B cell (primary cell): ENCODE results near the gene LCE6A. TPM values are rescaled to one million over a fixed set of nuclear protein-coding genes. Genes with fewer than 3 reads are reported as not detected.

Experiments used
- ATAC-seq: fragments of 200-7000 bp; cut with Tn5 transposase; one replicate; pipeline ENCODE4 v1.10.0; 2021; ENCODE audit warnings: low read depth, mild to moderate bottlenecking, moderate number of reproducible peaks, moderate library complexity
- CTCF ChIA-PET: fragments of 350-600 bp; sonication (Branson Sonifier 250); formaldehyde crosslinking; loops from one replicate; lab custom pipeline; 2021; ENCODE audit warnings: antibody characterized with exemption, inconsistent platforms; lab: Charles Lee
- POLR2A ChIA-PET: fragments of 350-600 bp; sonication (Branson Sonifier 250); formaldehyde crosslinking; loops from one replicate; lab custom pipeline; 2021; ENCODE audit warnings: antibody characterized with exemption; lab: Charles Lee
- DNase-seq: peaks from one replicate; pipeline ENCODE4 v3.0.0; 2013
- H2AFZ ChIP-seq: 2 replicates; pipeline ENCODE4 v1.6.1; 2012; ENCODE audit warnings: mild to moderate bottlenecking, low read depth, low read length; ENCODE audit not compliant: insufficient read depth, poor library complexity, severe bottlenecking
- H3K27ac ChIP-seq, 2 donors: 1 replicate in 1 of 2; 2 replicates in 1 of 2; pipeline ENCODE4 v1.5.1; 2012 to 2013; ENCODE audit warnings: low read length in 2 of 2, mild to moderate bottlenecking in 2 of 2, moderate library complexity in 1 of 2
- H3K27me3 ChIP-seq, 4 experiments: fragments of 200-600 bp in 1 of 4; sonication (generic) in 1 of 4; replicated peaks in 1 of 4; 1 replicate in 2 of 4; 2 replicates in 2 of 4; pipeline versions ENCODE4 v1.6.1 to v1.7.0; 2013 to 2016; ENCODE audit warnings: low read length in 3 of 4, mild to moderate bottlenecking in 2 of 4, mixed read lengths in 1 of 4, moderate library complexity in 1 of 4; ENCODE audit not compliant: insufficient read depth in 4 of 4, control insufficient read depth in 3 of 4; ENCODE audit errors: control extremely low read depth in 1 of 4
- H3K36me3 ChIP-seq, 2 experiments: replicated peaks in 1 of 2; 1 replicate in 1 of 2; 2 replicates in 1 of 2; pipeline versions ENCODE4 v1.6.1 to v1.7.1; 2013; ENCODE audit warnings: low read length in 1 of 2; ENCODE audit not compliant: insufficient read depth in 2 of 2, control insufficient read depth in 1 of 2; ENCODE audit errors: control extremely low read depth in 1 of 2, extremely low read depth in 1 of 2
- H3K4me1 ChIP-seq, 2 donors: fragments of 200-600 bp in 1 of 2; sonication (generic) in 1 of 2; 1 replicate in 1 of 2; 2 replicates in 1 of 2; pipeline versions ENCODE4 v1.5.1 to v1.6.1; 2013 to 2017; ENCODE audit warnings: low read length in 2 of 2; ENCODE audit not compliant: control insufficient read depth in 2 of 2, insufficient read depth in 2 of 2
- H3K4me2 ChIP-seq: replicated peaks from 2 replicates; pipeline ENCODE3; 2012; ENCODE audit warnings: mild to moderate bottlenecking, low read depth, low read length; ENCODE audit not compliant: poor library complexity, severe bottlenecking
- H3K4me3 ChIP-seq, 5 experiments: fragments of 200-600 bp in 1 of 5; sonication (generic) in 1 of 5; 1 replicate in 3 of 5; 2 replicates in 2 of 5; pipeline versions ENCODE4 v1.5.1 to v1.7.0; 2011 to 2016; ENCODE audit warnings: low read length in 4 of 5, mild to moderate bottlenecking in 4 of 5, low read depth in 2 of 5, control low read depth in 1 of 5, moderate library complexity in 1 of 5; ENCODE audit not compliant: insufficient read depth in 1 of 5; ENCODE audit errors: control extremely low read depth in 1 of 5, extremely low read depth in 1 of 5
- H3K79me2 ChIP-seq: fragments of 200-600 bp; sonication (generic); one replicate; pipeline ENCODE4 v1.6.0; 2016; ENCODE audit warnings: low read length; ENCODE audit not compliant: control insufficient read depth, insufficient read depth
- H3K9ac ChIP-seq: fragments of 200-600 bp; sonication (generic); 2 replicates; pipeline ENCODE4 v1.6.1; 2017; ENCODE audit warnings: mild to moderate bottlenecking, low read length, moderate library complexity
- H3K9me3 ChIP-seq, 3 donors: one replicate each; pipeline versions ENCODE4 v1.6.1 to v1.7.1; 2013; ENCODE audit warnings: low read length in 2 of 3; ENCODE audit not compliant: control insufficient read depth in 2 of 3, insufficient read depth in 1 of 3; ENCODE audit errors: control extremely low read depth in 1 of 3
- H4K20me1 ChIP-seq: 2 replicates; pipeline ENCODE4 v1.6.0; 2012; ENCODE audit warnings: mild to moderate bottlenecking, low read length; ENCODE audit not compliant: insufficient read depth, control insufficient read depth, poor library complexity, severe bottlenecking
- H3K27ac Mint-ChIP-seq: one replicate; pipeline ENCODE4 v1.8.0; 2021; ENCODE audit warnings: mixed read lengths
- H3K27me3 Mint-ChIP-seq: one replicate; pipeline ENCODE4 v1.8.0; 2021; ENCODE audit warnings: mixed read lengths
- H3K4me1 Mint-ChIP-seq: one replicate; pipeline ENCODE4 v1.8.0; 2021; ENCODE audit warnings: mixed read lengths
- H3K4me3 Mint-ChIP-seq: one replicate; pipeline ENCODE4 v1.8.0; 2021; ENCODE audit warnings: mixed read lengths
- H3K9me3 Mint-ChIP-seq: one replicate; pipeline ENCODE4 v1.8.0; 2022; ENCODE audit warnings: mixed read lengths; ENCODE audit not compliant: insufficient read depth
- EZH2 ChIP-seq: IDR thresholded peaks from 2 replicates; pipeline ENCODE4 v1.6.1; 2012; ENCODE audit warnings: borderline replicate concordance, low read depth, mild to moderate bottlenecking, moderate library complexity, low read length; ENCODE audit not compliant: insufficient read depth, poor library complexity, severe bottlenecking
- WGBS: methylation state at CpG from one replicate; pipeline ENCODE4 v1.1.5; 2013; ENCODE audit warnings: missing lambda C conversion rate; ENCODE audit not compliant: insufficient coverage; 5-methylcytosine and 5-hydroxymethylcytosine counted together
- intact Hi-C: fragments of 100-400 bp; cut with micrococcal nuclease; formaldehyde crosslinking; loops from one replicate; pipeline ENCODE4 v1.10.0; 2022
- polyA plus RNA-seq: library from polyadenylated mRNA; depleted of rRNA; stranded (reverse); fragments of >200 nt; gene quantifications from 2 replicates; pipeline ENCODE4 v1.2.3, GENCODE V29; 2012
- total RNA-seq, 2 donors: library from RNA; stranded (reverse); fragments of 120-200 nt in 1 of 2; gene quantifications; 1 replicate in 1 of 2; 2 replicates in 1 of 2; pipeline versions ENCODE4 v1.2.3 to v1.2.4, GENCODE V29; 2013 to 2022
- TF ChIP-seq, protein P1 (sequence below): fragments of 200-600 bp; IDR thresholded peaks from one replicate; pipeline ENCODE4 v1.8.0; 2022; ENCODE audit warnings: antibody characterized with exemption, mild to moderate bottlenecking

Gene LCE6A
- total and polyA plus RNA-seq, 2 donors (not counting 1 experiment from before 2014, with no cell fraction given): not detected

DNA sequence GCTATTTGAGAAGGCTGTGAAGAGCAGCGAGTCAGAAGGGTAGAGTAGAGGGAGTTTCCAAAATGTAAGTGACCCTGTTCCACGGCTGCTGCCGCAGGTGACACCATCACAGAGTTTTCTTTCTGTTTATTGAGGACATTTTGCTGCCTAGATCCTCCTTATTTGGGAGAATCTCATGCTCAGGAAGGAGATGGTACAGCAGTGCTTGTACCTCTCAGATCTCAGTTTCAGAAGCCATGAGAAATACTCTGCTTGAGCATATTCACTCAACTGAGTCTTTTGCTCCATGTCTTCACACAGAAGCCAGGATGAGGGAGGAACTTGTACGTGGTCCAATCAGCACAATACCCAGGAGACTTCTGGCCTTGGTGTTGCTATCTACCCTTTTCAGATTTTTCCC, 18.7 kb downstream of the LCE6A start:
- intact Hi-C loops: no loop called here
- Mint-ChIP-seq H3K27ac (no peak overlapping the region), H3K4me3 (no peak overlapping the region), H3K9me3 (no peaks in the 10 kb centered on the region), H3K27me3 (peaks cover 19% of the 10 kb centered on the region), H3K4me1 (no peaks in the 10 kb centered on the region)
- DNase-seq: no peak
- no peaks in the 10 kb centered on the region for H3K79me2 ChIP-seq
- no peaks in the 10 kb centered on the region for H3K27me3 ChIP-seq
- WGBS: 77% methylated on average over 4 of the region's 4 CpGs
- no peak overlapping the region for H3K9ac ChIP-seq
- no peaks in the 10 kb centered on the region for H4K20me1 ChIP-seq
- ChIA-PET POLR2A (no interaction called here), CTCF (interaction anchor here (1.5 kb wide), 1 partner anchor 9 kb away, joined by 5 read pairs; no protein-coding TSS in a partner anchor)
- H3K9me3 ChIP-seq: no peaks in the 10 kb centered on the region
- TF ChIP-seq, protein P1, sequence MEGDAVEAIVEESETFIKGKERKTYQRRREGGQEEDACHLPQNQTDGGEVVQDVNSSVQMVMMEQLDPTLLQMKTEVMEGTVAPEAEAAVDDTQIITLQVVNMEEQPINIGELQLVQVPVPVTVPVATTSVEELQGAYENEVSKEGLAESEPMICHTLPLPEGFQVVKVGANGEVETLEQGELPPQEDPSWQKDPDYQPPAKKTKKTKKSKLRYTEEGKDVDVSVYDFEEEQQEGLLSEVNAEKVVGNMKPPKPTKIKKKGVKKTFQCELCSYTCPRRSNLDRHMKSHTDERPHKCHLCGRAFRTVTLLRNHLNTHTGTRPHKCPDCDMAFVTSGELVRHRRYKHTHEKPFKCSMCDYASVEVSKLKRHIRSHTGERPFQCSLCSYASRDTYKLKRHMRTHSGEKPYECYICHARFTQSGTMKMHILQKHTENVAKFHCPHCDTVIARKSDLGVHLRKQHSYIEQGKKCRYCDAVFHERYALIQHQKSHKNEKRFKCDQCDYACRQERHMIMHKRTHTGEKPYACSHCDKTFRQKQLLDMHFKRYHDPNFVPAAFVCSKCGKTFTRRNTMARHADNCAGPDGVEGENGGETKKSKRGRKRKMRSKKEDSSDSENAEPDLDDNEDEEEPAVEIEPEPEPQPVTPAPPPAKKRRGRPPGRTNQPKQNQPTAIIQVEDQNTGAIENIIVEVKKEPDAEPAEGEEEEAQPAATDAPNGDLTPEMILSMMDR: no peak
- TF ChIP-seq EZH2: no peak
- no peak overlapping the region for H3K4me2 ChIP-seq
- H3K36me3 ChIP-seq: no peaks in the 10 kb centered on the region
- no peak for ATAC-seq
- no peak overlapping the region for H3K27ac ChIP-seq
- no peaks in the 10 kb centered on the region for H3K4me1 ChIP-seq
- H2AFZ ChIP-seq: no peak overlapping the region
- H3K4me3 ChIP-seq: no peak overlapping the region

GRCh38 chr1:152864443-152864842, 21.8 kb downstream of the LCE6A start:
- Mint-ChIP-seq H3K4me3 (no peak overlapping the region), H3K27ac (no peak overlapping the region), H3K4me1 (no peaks in the 10 kb centered on the region), H3K9me3 (no peaks in the 10 kb centered on the region), H3K27me3 (peaks cover 4% of the 10 kb centered on the region)
- Histone ChIP-seq H3K79me2 (no peaks in the 10 kb centered on the region), H3K9me3 (no peaks in the 10 kb centered on the region), H3K4me1 (no peaks in the 10 kb centered on the region), H3K4me3 (no peak overlapping the region), H3K27me3 (no peaks in the 10 kb centered on the region), H3K27ac (no peak overlapping the region), H3K4me2 (no peak overlapping the region), H2AFZ (no peak overlapping the region), H3K36me3 (no peaks in the 10 kb centered on the region), H4K20me1 (no peaks in the 10 kb centered on the region), H3K9ac (no peak overlapping the region)
- no peak for DNase-seq
- TF ChIP-seq, protein P1: no peak
- TF ChIP-seq EZH2: no peak
- ATAC-seq: no peak
- intact Hi-C loops: no loop called here
- ChIA-PET POLR2A (no interaction called here), CTCF (interaction anchor here (0.9 kb wide), 1 partner anchor 413 kb away, joined by 3 read pairs; no protein-coding TSS in a partner anchor)
